Panc1 (cell line): Measurements from ENCODE around the gene ENOX1. TPM values are rescaled to one million over a fixed set of nuclear protein-coding genes. Genes with fewer than 3 reads are reported as not detected.

Source experiments
- ATAC-seq: fragments of 200-7000 bp; cut with Tn5 transposase; 2 replicates; pipeline ENCODE4 v1.9.1; 2020; ENCODE audit warnings: mild to moderate bottlenecking, moderate library complexity
- BruUV-seq: library from RNA; stranded (reverse); fragments of 400-500 nt; replicated peaks from 2 replicates; lab custom pipeline; 2021; lab: Mats Ljungman, UMichigan
- CTCF ChIA-PET: fragments of 300-600 bp; sonication (Branson Sonifier 250); formaldehyde crosslinking; loops from one replicate; lab custom pipeline; 2022; ENCODE audit warnings: antibody characterized with exemption; lab: Charles Lee
- POLR2A ChIA-PET: fragments of 300-600 bp; sonication (Branson Sonifier 250); formaldehyde crosslinking; loops from one replicate; lab custom pipeline; 2022; ENCODE audit warnings: antibody characterized with exemption; lab: Charles Lee
- DNase-seq: peaks from one replicate; pipeline ENCODE4 v3.0.0-alpha.2; 2010; ENCODE audit warnings: low read depth, low spot score
- H3K27ac ChIP-seq: 2 replicates; pipeline ENCODE4 v1.5.1; 2011; ENCODE audit warnings: mild to moderate bottlenecking, low read length, inconsistent platforms
- H3K27me3 ChIP-seq: fragments of 200-500 bp; sonication (Bioruptor generic); 2 replicates; pipeline ENCODE4 v1.6.0; 2014; ENCODE audit warnings: low read length, inconsistent platforms; ENCODE audit not compliant: control insufficient read depth, insufficient read depth
- H3K36me3 ChIP-seq: fragments of 200-500 bp; sonication (Bioruptor generic); 2 replicates; pipeline ENCODE4 v1.5.1; 2014; ENCODE audit warnings: inconsistent platforms, mild to moderate bottlenecking, low read length, moderate library complexity; ENCODE audit not compliant: control insufficient read depth, insufficient read depth
- H3K4me1 ChIP-seq: 2 replicates; pipeline ENCODE4 v1.5.1; 2011; ENCODE audit warnings: inconsistent platforms, mild to moderate bottlenecking, low read length, moderate library complexity; ENCODE audit not compliant: control insufficient read depth, insufficient read depth
- H3K4me3 ChIP-seq, 2 experiments: 2 replicates each; pipeline ENCODE4 v1.5.1; 2011 to 2012; ENCODE audit warnings: low read depth in 2 of 2, low read length in 2 of 2, mild to moderate bottlenecking in 2 of 2, inconsistent platforms in 1 of 2, moderate library complexity in 1 of 2
- H3K9me3 ChIP-seq: fragments of 200-500 bp; sonication (Bioruptor generic); 2 replicates; pipeline ENCODE4 v1.5.1; 2014; ENCODE audit warnings: low read depth, mild to moderate bottlenecking, inconsistent platforms, low read length, moderate library complexity; ENCODE audit not compliant: control insufficient read depth, insufficient read depth
- POLR2AphosphoS5 ChIP-seq: IDR thresholded peaks from 2 replicates; pipeline ENCODE4 v1.6.1; 2012; ENCODE audit warnings: mild to moderate bottlenecking, low read depth, low read length, moderate library complexity
- SIN3A ChIP-seq: IDR thresholded peaks from 2 replicates; pipeline ENCODE4 v1.6.1; 2012; ENCODE audit warnings: low read depth, mild to moderate bottlenecking, low read length, moderate library complexity, borderline replicate concordance; ENCODE audit not compliant: insufficient read depth
- TCF7L2 ChIP-seq: IDR thresholded peaks from 2 replicates; pipeline ENCODE4 v1.6.1; 2011; ENCODE audit warnings: mild to moderate bottlenecking, low read depth, low read length, inconsistent platforms
- in situ Hi-C: cut with HindIII; loops from 2 replicates; pipeline ENCODE4 v1.10.0; 2016; ENCODE audit warnings: low sequenced_read_pairs, low pct_unique_long_range_greater_than_20kb
- intact Hi-C: fragments of 100-400 bp; cut with micrococcal nuclease; formaldehyde crosslinking; loops from one replicate; pipeline ENCODE4 v1.10.0; 2022; ENCODE audit not compliant: unreplicated experiment
- total RNA-seq: library from RNA; stranded (reverse); gene quantifications from one replicate; pipeline ENCODE4 v1.2.1, GENCODE V29; 2021; ENCODE audit not compliant: unreplicated experiment
- TF ChIP-seq, protein P1 (sequence below): fragments of 450-650 bp; IDR thresholded peaks from 2 replicates; pipeline ENCODE4 v1.5.1; 2017; ENCODE audit warnings: mild to moderate bottlenecking
- TF ChIP-seq, protein P2 (sequence below), 2 experiments: IDR thresholded peaks; 2 replicates each; pipeline ENCODE4 v1.6.1; 2011 to 2012; ENCODE audit warnings: low read depth in 2 of 2, control low read depth in 1 of 2, low read length in 1 of 2, mild to moderate bottlenecking in 1 of 2, moderate library complexity in 1 of 2; ENCODE audit not compliant: insufficient read depth in 1 of 2

ENOX1 gene
- total RNA-seq, 1 experiment from 2014 or later, result 0.23 TPM

DNA sequence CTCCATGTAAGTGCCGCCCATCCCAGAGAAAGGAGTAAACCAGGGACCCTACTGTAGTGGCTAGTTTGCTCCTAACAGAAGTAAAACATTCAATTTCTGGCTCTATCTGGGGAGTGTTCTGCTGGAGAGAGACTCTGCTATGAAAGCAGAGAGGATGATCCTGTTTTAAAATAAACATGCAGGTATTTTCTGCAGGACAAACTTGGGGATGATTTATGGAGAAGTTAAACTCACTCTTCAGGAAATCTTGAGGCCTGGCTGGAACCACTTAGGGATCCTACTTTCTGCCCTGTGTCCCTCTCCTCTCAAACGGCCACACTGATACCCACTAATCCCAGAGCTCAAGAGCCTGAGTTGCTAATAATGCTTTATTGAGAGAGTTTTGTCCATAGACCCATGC is 482.3 kb downstream of the ENOX1 start:
- no peak overlapping the region for H3K27ac ChIP-seq
- CTCF ChIA-PET, result no interaction called here
- in situ Hi-C loops (no loop called here), intact Hi-C loops (no loop called here)
- DNase-seq (no peak), ATAC-seq (no peak)
- H3K9me3 ChIP-seq, result no peaks in the 10 kb centered on the region
- H3K4me1 ChIP-seq, result no peaks in the 10 kb centered on the region; the same call in 1 of the 2 replicates
- POLR2A ChIA-PET, result no interaction called here
- TF ChIP-seq POLR2AphosphoS5, result no peak
- TF ChIP-seq SIN3A, result no peak
- TF ChIP-seq, protein P1, sequence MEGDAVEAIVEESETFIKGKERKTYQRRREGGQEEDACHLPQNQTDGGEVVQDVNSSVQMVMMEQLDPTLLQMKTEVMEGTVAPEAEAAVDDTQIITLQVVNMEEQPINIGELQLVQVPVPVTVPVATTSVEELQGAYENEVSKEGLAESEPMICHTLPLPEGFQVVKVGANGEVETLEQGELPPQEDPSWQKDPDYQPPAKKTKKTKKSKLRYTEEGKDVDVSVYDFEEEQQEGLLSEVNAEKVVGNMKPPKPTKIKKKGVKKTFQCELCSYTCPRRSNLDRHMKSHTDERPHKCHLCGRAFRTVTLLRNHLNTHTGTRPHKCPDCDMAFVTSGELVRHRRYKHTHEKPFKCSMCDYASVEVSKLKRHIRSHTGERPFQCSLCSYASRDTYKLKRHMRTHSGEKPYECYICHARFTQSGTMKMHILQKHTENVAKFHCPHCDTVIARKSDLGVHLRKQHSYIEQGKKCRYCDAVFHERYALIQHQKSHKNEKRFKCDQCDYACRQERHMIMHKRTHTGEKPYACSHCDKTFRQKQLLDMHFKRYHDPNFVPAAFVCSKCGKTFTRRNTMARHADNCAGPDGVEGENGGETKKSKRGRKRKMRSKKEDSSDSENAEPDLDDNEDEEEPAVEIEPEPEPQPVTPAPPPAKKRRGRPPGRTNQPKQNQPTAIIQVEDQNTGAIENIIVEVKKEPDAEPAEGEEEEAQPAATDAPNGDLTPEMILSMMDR, result no peak
- no peak for TF ChIP-seq TCF7L2
- TF ChIP-seq, protein P2, sequence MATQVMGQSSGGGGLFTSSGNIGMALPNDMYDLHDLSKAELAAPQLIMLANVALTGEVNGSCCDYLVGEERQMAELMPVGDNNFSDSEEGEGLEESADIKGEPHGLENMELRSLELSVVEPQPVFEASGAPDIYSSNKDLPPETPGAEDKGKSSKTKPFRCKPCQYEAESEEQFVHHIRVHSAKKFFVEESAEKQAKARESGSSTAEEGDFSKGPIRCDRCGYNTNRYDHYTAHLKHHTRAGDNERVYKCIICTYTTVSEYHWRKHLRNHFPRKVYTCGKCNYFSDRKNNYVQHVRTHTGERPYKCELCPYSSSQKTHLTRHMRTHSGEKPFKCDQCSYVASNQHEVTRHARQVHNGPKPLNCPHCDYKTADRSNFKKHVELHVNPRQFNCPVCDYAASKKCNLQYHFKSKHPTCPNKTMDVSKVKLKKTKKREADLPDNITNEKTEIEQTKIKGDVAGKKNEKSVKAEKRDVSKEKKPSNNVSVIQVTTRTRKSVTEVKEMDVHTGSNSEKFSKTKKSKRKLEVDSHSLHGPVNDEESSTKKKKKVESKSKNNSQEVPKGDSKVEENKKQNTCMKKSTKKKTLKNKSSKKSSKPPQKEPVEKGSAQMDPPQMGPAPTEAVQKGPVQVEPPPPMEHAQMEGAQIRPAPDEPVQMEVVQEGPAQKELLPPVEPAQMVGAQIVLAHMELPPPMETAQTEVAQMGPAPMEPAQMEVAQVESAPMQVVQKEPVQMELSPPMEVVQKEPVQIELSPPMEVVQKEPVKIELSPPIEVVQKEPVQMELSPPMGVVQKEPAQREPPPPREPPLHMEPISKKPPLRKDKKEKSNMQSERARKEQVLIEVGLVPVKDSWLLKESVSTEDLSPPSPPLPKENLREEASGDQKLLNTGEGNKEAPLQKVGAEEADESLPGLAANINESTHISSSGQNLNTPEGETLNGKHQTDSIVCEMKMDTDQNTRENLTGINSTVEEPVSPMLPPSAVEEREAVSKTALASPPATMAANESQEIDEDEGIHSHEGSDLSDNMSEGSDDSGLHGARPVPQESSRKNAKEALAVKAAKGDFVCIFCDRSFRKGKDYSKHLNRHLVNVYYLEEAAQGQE (IDR thresholded peaks at IDR 0.05; ENCODE audit: insufficient read depth in 1 of 2, low read depth in 2 of 2, low read length in 1 of 2), result no peak
- no TSS peak for BruUV-seq
- no peaks in the 10 kb centered on the region for H3K27me3 ChIP-seq
- no peaks in the 10 kb centered on the region for H3K36me3 ChIP-seq
- H3K4me3 ChIP-seq, result no peak overlapping the region

DNA sequence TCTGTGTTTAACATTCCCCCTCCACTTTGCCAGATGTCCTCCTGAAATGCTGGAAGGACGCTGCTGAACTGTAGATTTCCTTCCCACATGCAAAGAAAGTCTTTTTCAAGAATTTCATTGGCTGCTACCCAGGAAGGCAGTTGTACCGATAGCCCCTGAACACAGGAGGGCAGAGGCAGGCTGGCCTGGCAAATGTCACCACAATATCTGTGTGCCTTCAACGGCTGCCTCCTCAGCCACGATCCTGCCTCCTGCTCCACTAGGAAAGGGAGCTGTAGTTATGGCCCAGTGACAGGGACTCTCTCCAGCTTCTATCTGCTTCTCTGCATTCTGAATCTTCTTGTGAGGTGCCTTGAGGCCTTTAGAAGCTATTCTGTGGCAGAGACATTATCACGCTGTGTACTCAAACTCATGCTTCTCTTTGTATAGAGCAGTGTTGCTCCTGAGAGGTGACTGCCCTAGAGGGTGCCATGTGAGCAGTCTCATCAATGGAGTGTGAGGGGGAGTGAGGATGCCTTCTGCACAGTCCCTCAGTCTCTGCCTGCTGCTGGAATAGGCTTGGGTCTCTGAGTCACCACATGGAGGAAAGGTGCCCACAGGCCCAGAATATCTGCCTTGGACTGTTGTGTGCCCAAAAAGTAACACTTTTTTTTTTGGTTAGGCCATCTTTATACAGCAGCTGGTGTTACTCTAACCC is 483.6 kb downstream of the ENOX1 start:
- ChIA-PET POLR2A (no interaction called here), CTCF (no interaction called here)
- BruUV-seq, result no TSS peak
- TF ChIP-seq TCF7L2 (no peak), SIN3A (no peak), POLR2AphosphoS5 (no peak)
- TF ChIP-seq, protein P1, result peak; percentile 57
- TF ChIP-seq, protein P2 (IDR thresholded peaks at IDR 0.05; ENCODE audit: insufficient read depth in 1 of 2, low read depth in 2 of 2, low read length in 1 of 2), result no peak
- Histone ChIP-seq H3K4me1 (no peaks in the 10 kb centered on the region; the same call in 1 of the 2 replicates), H3K36me3 (no peaks in the 10 kb centered on the region), H3K27ac (no peak overlapping the region; the same call in 1 of the 2 replicates), H3K4me3 (no peak overlapping the region), H3K27me3 (no peaks in the 10 kb centered on the region), H3K9me3 (no peaks in the 10 kb centered on the region)
- peak; percentile 80 for ATAC-seq
- intact Hi-C loops, result no loop called here
- DNase-seq, result no peak
- in situ Hi-C loops, result no loop called here
